PC-9 (cell line): ENCODE data around the gene PNLIPRP2. TPM values are rescaled to one million over a fixed set of nuclear protein-coding genes. Genes with fewer than 3 reads are reported as not detected.

Experiments used
- BruUV-seq: library from RNA; stranded (reverse); fragments of 400-500 nt; replicated peaks from 2 replicates; lab custom pipeline; 2021; lab: Mats Ljungman, UMichigan
- CTCF ChIA-PET: fragments of 300-600 bp; sonication (Branson Sonifier 250); formaldehyde crosslinking; loops from one replicate; lab custom pipeline; 2022; ENCODE audit warnings: antibody characterized with exemption; lab: Charles Lee
- POLR2A ChIA-PET: fragments of 300-600 bp; sonication (Branson Sonifier 250); formaldehyde crosslinking; loops from one replicate; lab custom pipeline; 2022; ENCODE audit warnings: antibody characterized with exemption; ENCODE audit not compliant: unreplicated experiment; lab: Charles Lee
- DNase-seq, 2 experiments: peaks; one replicate each; pipeline versions ENCODE4 v3.0.0 to v3.0.0-alpha.2; 2015 to 2022; ENCODE audit warnings: mixed read lengths in 1 of 2
- H2AFZ ChIP-seq: fragments of 200-600 bp; sonication (generic); 2 replicates; pipeline ENCODE4 v1.8.1; 2017; ENCODE audit warnings: antibody characterized with exemption
- H3F3A ChIP-seq: fragments of 200-600 bp; sonication (generic); 2 replicates; pipeline ENCODE4 v1.8.1; 2017; ENCODE audit warnings: antibody characterized with exemption, mild to moderate bottlenecking, low read depth; ENCODE audit not compliant: insufficient read depth
- H3K27ac ChIP-seq: fragments of 200-600 bp; sonication (generic); 2 replicates; pipeline ENCODE4 v1.6.1; 2016; ENCODE audit warnings: mixed run types
- H3K27me3 ChIP-seq: fragments of 200-600 bp; sonication (generic); 2 replicates; pipeline ENCODE4 v1.6.1; 2016; ENCODE audit warnings: low read depth, mixed run types; ENCODE audit not compliant: insufficient read depth
- H3K36me3 ChIP-seq: fragments of 200-600 bp; sonication (generic); 2 replicates; pipeline ENCODE4 v1.6.1; 2016; ENCODE audit warnings: low read depth, mixed run types
- H3K4me1 ChIP-seq: fragments of 200-600 bp; sonication (generic); replicated peaks from 2 replicates; pipeline ENCODE4 v1.6.1; 2016; ENCODE audit warnings: mixed run types; ENCODE audit not compliant: insufficient read depth
- H3K4me2 ChIP-seq: fragments of 200-600 bp; sonication (generic); 2 replicates; pipeline ENCODE4 v1.6.1; 2017; ENCODE audit warnings: mixed run types
- H3K4me3 ChIP-seq: fragments of 200-600 bp; sonication (generic); 2 replicates; pipeline ENCODE4 v1.6.1; 2016; ENCODE audit warnings: mixed run types
- H3K79me2 ChIP-seq: fragments of 200-600 bp; sonication (generic); 2 replicates; pipeline ENCODE4 v1.6.1; 2017; ENCODE audit warnings: low read depth, mixed run types
- H3K9me2 ChIP-seq: fragments of 200-600 bp; sonication (generic); 2 replicates; pipeline ENCODE4 v1.8.1; 2017; ENCODE audit warnings: mild to moderate bottlenecking; ENCODE audit not compliant: insufficient read depth
- H3K9me3 ChIP-seq: fragments of 200-600 bp; sonication (generic); 2 replicates; pipeline ENCODE4 v1.8.1; 2016; ENCODE audit warnings: low read depth; ENCODE audit not compliant: insufficient read depth
- H4K20me1 ChIP-seq: fragments of 200-600 bp; sonication (generic); 2 replicates; pipeline ENCODE4 v1.8.1; 2017; ENCODE audit not compliant: insufficient read depth
- CTCF ChIP-seq: fragments of 200-600 bp; sonication (generic); conservative IDR thresholded peaks from 2 replicates; pipeline ENCODE4 v1.6.1; 2017; ENCODE audit warnings: mixed run types, antibody characterized with exemption, mild to moderate bottlenecking, moderate library complexity
- EZH2 ChIP-seq: fragments of 200-600 bp; sonication (generic); IDR thresholded peaks from 2 replicates; pipeline ENCODE4 v1.8.0; 2017; ENCODE audit warnings: antibody characterized with exemption, low read depth
- intact Hi-C: fragments of 100-400 bp; cut with micrococcal nuclease; formaldehyde crosslinking; loops from one replicate; pipeline ENCODE4 v1.10.0; 2022; ENCODE audit not compliant: unreplicated experiment
- total RNA-seq: library from RNA; stranded (reverse); gene quantifications from 2 replicates; pipeline ENCODE4 v1.2.3, GENCODE V29; 2021

PNLIPRP2 gene
- total RNA-seq, 1 experiment from 2014 or later, result not detected

- ChIA-PET POLR2A (no interaction called here), CTCF (no interaction called here)
- Histone ChIP-seq H3K36me3 (no peaks in the 10 kb centered on the region), H2AFZ (no peak overlapping the region), H3F3A (no peaks in the 10 kb centered on the region), H3K27ac (no peak overlapping the region), H3K4me2 (no peak overlapping the region), H3K4me1 (no peaks in the 10 kb centered on the region; the same call in 1 of the 2 replicates), H3K9me2 (no peaks in the 10 kb centered on the region; the same call in 1 of the 2 replicates), H4K20me1 (no peaks in the 10 kb centered on the region), H3K4me3 (no peak overlapping the region), H3K27me3 (no peaks in the 10 kb centered on the region), H3K9me3 (no peaks in the 10 kb centered on the region), H3K79me2 (no peaks in the 10 kb centered on the region)
- intact Hi-C loops, result no loop called here
- TF ChIP-seq EZH2 (no peak), CTCF (no peak)
- no TSS peak for BruUV-seq
- DNase-seq, result no peak
These were observed 58.6 kb downstream of the PNLIPRP2 start for GRCh38 chr10:116679351-116679750.

- no peak overlapping the region for H2AFZ ChIP-seq
- no peaks in the 10 kb centered on the region for H3K79me2 ChIP-seq
- no peaks in the 10 kb centered on the region for H4K20me1 ChIP-seq
- no peaks in the 10 kb centered on the region for H3K9me2 ChIP-seq
- DNase-seq, result no peak
- no peak overlapping the region for H3K27ac ChIP-seq
- no peaks in the 10 kb centered on the region; the same call in 1 of the 2 replicates for H3K4me1 ChIP-seq
- BruUV-seq, result no TSS peak
- CTCF ChIA-PET, result no interaction called here
- TF ChIP-seq CTCF (no peak), EZH2 (no peak)
- H3F3A ChIP-seq, result no peaks in the 10 kb centered on the region
- no peaks in the 10 kb centered on the region for H3K36me3 ChIP-seq
- H3K4me3 ChIP-seq, result no peak overlapping the region
- POLR2A ChIA-PET, result no interaction called here
- H3K9me3 ChIP-seq, result no peaks in the 10 kb centered on the region
- intact Hi-C loops, result no loop called here
- no peak overlapping the region for H3K4me2 ChIP-seq
- no peaks in the 10 kb centered on the region for H3K27me3 ChIP-seq
These were observed 62.4 kb downstream of the PNLIPRP2 start for GRCh38 chr10:116683166-116683565.

- H3K79me2 ChIP-seq, result no peaks in the 10 kb centered on the region
- no peaks in the 10 kb centered on the region for H3K27me3 ChIP-seq
- H3K9me2 ChIP-seq, result no peaks in the 10 kb centered on the region
- ChIA-PET CTCF (interaction anchor here (0.7 kb wide), 1 partner anchor 744 kb away, joined by 3 read pairs; no protein-coding TSS in a partner anchor), POLR2A (no interaction called here)
- H3F3A ChIP-seq, result no peaks in the 10 kb centered on the region
- H2AFZ ChIP-seq, result no peak overlapping the region
- TF ChIP-seq CTCF (no peak), EZH2 (no peak)
- intact Hi-C loops, result no loop called here
- H3K9me3 ChIP-seq, result no peaks in the 10 kb centered on the region
- no peak overlapping the region for H3K27ac ChIP-seq
- BruUV-seq, result no TSS peak
- no peak for DNase-seq
- no peaks in the 10 kb centered on the region for H3K36me3 ChIP-seq
- H3K4me1 ChIP-seq, result no peaks in the 10 kb centered on the region; the same call in 1 of the 2 replicates
- H4K20me1 ChIP-seq, result no peaks in the 10 kb centered on the region
- no peak overlapping the region for H3K4me3 ChIP-seq
- H3K4me2 ChIP-seq, result no peak overlapping the region
These were observed 63.1 kb downstream of the PNLIPRP2 start for GRCh38 chr10:116683821-116684220.
